ENCODE measurements around the gene PLEKHN1. TPM values are rescaled to one million over a fixed set of nuclear protein-coding genes. Genes with fewer than 3 reads are reported as not detected.

Gene PLEKHN1
- polyA plus RNA-seq, 1 of the 3 experiments (the other 2 are of a cell fraction) = not detected

DNA sequence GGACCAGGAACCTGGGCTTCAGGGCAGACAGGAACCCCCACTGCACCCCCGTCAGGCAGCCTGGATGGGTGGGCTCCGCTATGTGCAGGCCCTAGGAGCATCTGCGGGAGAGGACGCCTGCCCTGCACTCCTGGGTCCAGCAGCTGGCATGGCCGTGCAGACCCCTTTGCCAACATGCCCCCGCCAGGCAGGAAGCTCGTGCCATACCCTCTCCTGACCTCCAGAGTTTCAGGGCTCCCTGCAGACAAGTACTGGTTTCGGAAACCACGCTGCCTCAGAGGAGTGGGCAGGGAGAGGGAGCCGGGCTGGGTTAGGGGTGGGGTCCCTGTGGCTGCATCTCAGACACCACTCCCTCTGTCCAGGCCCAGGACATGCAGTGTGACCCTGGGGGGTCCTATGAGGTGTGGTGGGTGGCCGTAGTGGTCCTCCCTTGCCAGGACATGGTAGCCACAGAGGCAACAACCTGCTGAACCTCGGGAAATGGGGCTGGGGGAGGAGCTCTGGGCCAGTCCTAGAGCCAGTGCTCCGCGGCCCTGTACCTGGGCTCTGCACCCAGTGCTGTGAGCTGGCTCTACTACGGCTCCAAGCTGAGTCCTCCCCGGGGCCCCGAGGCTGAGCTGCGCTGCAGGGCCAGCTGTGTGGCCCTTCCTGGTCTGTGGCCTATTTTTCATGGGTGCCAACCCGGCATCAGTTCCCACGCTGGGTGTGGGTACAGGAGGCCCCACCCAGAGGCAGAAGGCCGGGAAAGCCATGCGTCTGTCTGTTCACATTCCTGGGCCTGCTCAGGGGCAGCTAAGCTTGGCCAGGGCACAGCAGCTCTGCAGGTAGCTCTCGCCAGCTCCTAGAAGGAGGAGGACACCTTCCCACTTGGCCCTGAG is 1.4 kb downstream of the PLEKHN1 start:
- H3K27me3 ChIP-seq (ENCODE audit: insufficient read depth) = no peaks in the 10 kb centered on the region
- ChIA-PET CTCF (interaction anchor here (0.8 to 1.7 kb wide), 3 partner anchors 8 to 62 kb away, joined by 3 to 8 read pairs (median 3); no protein-coding TSS in a partner anchor), POLR2A (interaction anchor here (0.8 kb wide), 1 partner anchor 9 kb away, joined by 5 read pairs; no protein-coding TSS in a partner anchor)
- no peak overlapping the region for H3K4me2 ChIP-seq
- no peaks in the 10 kb centered on the region for H4K20me1 ChIP-seq (ENCODE audit: insufficient read depth)
- no peaks in the 10 kb centered on the region for H3K9me2 ChIP-seq
- WGBS (ENCODE audit: low lambda C conversion rate) = 82% methylated on average over 2 of the region's 23 CpGs
- no peak for TF ChIP-seq POLR2AphosphoS5 (IDR thresholded peaks at IDR 0.05; ENCODE audit: low read depth, low read length)
- H3K4me3 ChIP-seq (ENCODE audit: low read depth in 2 of 2, low read length in 1 of 2) = no peak overlapping the region
- H3F3A ChIP-seq (replicated peaks; ENCODE audit: insufficient read depth) = no peaks in the 10 kb centered on the region
- H3K9ac ChIP-seq = no peak overlapping the region
- H3K4me1 ChIP-seq (ENCODE audit: control insufficient read depth in 1 of 2, insufficient read depth in 2 of 2, low read depth in 1 of 2, low read length in 1 of 2) = no peaks in the 10 kb centered on the region
- no peak overlapping the region for H2AFZ ChIP-seq (ENCODE audit: low read depth)
- peaks cover 0 to 13% of the 10 kb centered on the region in 2 experiments for H3K36me3 ChIP-seq (replicated peaks in 1 of 2; ENCODE audit: control insufficient read depth in 1 of 2, insufficient read depth in 2 of 2, low read length in 1 of 2)
- no peak for DNase-seq
- H3K9me3 ChIP-seq = no peaks in the 10 kb centered on the region
- H3K79me2 ChIP-seq (ENCODE audit: insufficient read depth) = no peaks in the 10 kb centered on the region
- H3K27ac ChIP-seq (ENCODE audit: low read depth in 2 of 2, low read length in 1 of 2) = no peak overlapping the region

DNA sequence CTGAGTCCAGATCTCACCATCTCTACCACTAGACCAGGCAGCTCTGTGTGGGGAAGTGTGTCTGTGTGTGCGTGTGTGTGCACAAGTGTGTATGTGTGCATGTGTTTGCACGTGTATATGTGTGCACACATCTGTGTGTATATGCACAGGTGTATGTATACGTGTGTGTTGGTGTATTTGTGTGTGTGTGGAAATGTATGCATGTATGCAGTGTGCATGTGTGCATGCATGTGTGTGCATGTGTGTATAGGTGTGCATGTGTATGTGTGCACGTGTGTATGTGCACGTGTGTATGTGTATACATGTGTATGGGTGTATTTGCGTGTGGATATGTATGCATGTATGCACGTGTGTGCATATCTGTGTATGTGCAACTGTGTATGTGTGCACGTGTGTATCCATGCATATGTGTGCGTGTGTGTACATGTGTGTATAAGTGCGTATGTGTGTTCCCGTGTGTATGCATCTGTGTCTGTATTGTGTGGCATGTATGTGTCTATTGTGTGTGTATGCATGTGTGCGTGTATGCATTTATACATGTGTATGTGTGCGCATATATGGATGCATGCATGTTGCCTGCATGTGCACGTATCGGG is 3.1 kb downstream of the PLEKHN1 start:
- DNase-seq = no peak
- Histone ChIP-seq H3K9me3 (no peaks in the 10 kb centered on the region), H3K4me3 (ENCODE audit: low read depth in 2 of 2, low read length in 1 of 2) (no peak overlapping the region), H3K9me2 (no peaks in the 10 kb centered on the region), H3K4me1 (ENCODE audit: control insufficient read depth in 1 of 2, insufficient read depth in 2 of 2, low read depth in 1 of 2, low read length in 1 of 2) (no peaks in the 10 kb centered on the region), H3K9ac (no peak overlapping the region), H3K36me3 (replicated peaks in 1 of 2; ENCODE audit: control insufficient read depth in 1 of 2, insufficient read depth in 2 of 2, low read length in 1 of 2) (no peaks in the 10 kb centered on the region), H4K20me1 (ENCODE audit: insufficient read depth) (no peaks in the 10 kb centered on the region), H3K27me3 (ENCODE audit: insufficient read depth) (no peaks in the 10 kb centered on the region), H3F3A (replicated peaks; ENCODE audit: insufficient read depth) (no peaks in the 10 kb centered on the region), H3K4me2 (no peak overlapping the region), H3K27ac (ENCODE audit: low read depth in 2 of 2, low read length in 1 of 2) (no peak overlapping the region), H3K79me2 (ENCODE audit: insufficient read depth) (no peaks in the 10 kb centered on the region), H2AFZ (ENCODE audit: low read depth) (no peak overlapping the region)
- ChIA-PET CTCF (interaction anchor here (1.3 to 1.8 kb wide), 3 partner anchors 32 to 100 kb away, joined by 3 to 5 read pairs (median 5); no protein-coding TSS in a partner anchor), POLR2A (no interaction called here)
- 48% methylated on average over 15 of the region's 15 CpGs for WGBS (ENCODE audit: low lambda C conversion rate)
- TF ChIP-seq, protein P1, sequence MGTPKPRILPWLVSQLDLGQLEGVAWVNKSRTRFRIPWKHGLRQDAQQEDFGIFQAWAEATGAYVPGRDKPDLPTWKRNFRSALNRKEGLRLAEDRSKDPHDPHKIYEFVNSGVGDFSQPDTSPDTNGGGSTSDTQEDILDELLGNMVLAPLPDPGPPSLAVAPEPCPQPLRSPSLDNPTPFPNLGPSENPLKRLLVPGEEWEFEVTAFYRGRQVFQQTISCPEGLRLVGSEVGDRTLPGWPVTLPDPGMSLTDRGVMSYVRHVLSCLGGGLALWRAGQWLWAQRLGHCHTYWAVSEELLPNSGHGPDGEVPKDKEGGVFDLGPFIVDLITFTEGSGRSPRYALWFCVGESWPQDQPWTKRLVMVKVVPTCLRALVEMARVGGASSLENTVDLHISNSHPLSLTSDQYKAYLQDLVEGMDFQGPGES (IDR thresholded peaks at IDR 0.05; ENCODE audit: low read depth, low read length) = no peak
- no peak for TF ChIP-seq RXRA (IDR thresholded peaks at IDR 0.05; ENCODE audit: borderline replicate concordance, low read depth)

DNA sequence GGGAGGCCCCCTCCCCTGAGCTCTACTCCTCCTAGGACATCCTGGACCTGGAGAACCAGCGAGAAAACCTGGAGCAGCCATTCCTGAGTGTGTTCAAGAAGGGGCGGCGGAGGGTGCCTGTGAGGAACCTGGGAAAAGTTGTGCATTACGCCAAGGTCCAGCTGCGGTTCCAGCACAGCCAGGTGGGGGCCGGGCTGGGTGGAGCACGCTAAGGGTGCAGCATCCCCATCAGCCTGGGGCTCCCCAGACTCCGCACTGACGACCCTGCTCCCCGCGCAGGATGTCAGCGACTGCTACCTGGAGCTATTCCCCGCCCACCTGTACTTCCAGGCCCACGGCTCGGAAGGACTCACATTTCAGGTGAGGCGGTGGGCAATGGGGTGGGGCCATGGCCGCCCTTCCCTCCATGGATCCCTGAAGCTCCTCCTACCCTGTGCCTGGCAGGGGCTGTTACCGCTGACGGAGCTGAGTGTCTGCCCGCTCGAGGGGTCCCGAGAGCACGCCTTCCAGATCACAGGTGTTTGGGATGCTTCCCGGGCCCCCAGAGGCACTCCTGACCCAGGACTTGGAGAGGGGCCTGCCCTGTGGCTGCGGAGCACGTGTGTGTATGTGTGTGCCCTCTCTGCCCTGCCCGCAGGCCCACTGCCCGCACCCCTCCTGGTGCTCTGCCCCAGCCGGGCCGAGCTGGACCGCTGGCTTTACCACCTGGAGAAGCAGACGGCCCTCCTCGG is 4.1 kb downstream of the PLEKHN1 start:
- POLR2A ChIA-PET = interaction anchor here (0.6 to 1.0 kb wide), 2 partner anchors 11 to 66 kb away, joined by 4 read pairs; partner anchors contain the start of gene NOC2L
- H3K79me2 ChIP-seq (ENCODE audit: insufficient read depth) = no peaks in the 10 kb centered on the region
- no peaks in the 10 kb centered on the region for H3F3A ChIP-seq (replicated peaks; ENCODE audit: insufficient read depth)
- 40% methylated on average over 1 of the region's 33 CpGs for WGBS (ENCODE audit: low lambda C conversion rate)
- no peak overlapping the region for H3K9ac ChIP-seq
- H3K4me2 ChIP-seq = no peak overlapping the region
- CTCF ChIA-PET = interaction anchor here (0.9 to 1.8 kb wide), 6 partner anchors 11 to 101 kb away, joined by 3 to 5 read pairs (median 4); partner anchors contain the start of gene NOC2L
- TF ChIP-seq MEF2A (IDR thresholded peaks at IDR 0.05; ENCODE audit: borderline replicate concordance, low read depth) (no peak), RCOR1 (IDR thresholded peaks at IDR 0.05; ENCODE audit: low read length) (no peak), GABPA (IDR thresholded peaks at IDR 0.05; ENCODE audit: low read depth) (no peak), TCF12 (IDR thresholded peaks at IDR 0.05) (no peak)
- TF ChIP-seq, protein P2, sequence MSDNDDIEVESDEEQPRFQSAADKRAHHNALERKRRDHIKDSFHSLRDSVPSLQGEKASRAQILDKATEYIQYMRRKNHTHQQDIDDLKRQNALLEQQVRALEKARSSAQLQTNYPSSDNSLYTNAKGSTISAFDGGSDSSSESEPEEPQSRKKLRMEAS (IDR thresholded peaks at IDR 0.05; ENCODE audit: low read depth) = no peak
- TF ChIP-seq, protein P3, sequence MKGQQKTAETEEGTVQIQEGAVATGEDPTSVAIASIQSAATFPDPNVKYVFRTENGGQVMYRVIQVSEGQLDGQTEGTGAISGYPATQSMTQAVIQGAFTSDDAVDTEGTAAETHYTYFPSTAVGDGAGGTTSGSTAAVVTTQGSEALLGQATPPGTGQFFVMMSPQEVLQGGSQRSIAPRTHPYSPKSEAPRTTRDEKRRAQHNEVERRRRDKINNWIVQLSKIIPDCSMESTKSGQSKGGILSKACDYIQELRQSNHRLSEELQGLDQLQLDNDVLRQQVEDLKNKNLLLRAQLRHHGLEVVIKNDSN (IDR thresholded peaks at IDR 0.05; ENCODE audit: borderline replicate concordance, low read depth) = no peak
- TF ChIP-seq, protein P4, sequence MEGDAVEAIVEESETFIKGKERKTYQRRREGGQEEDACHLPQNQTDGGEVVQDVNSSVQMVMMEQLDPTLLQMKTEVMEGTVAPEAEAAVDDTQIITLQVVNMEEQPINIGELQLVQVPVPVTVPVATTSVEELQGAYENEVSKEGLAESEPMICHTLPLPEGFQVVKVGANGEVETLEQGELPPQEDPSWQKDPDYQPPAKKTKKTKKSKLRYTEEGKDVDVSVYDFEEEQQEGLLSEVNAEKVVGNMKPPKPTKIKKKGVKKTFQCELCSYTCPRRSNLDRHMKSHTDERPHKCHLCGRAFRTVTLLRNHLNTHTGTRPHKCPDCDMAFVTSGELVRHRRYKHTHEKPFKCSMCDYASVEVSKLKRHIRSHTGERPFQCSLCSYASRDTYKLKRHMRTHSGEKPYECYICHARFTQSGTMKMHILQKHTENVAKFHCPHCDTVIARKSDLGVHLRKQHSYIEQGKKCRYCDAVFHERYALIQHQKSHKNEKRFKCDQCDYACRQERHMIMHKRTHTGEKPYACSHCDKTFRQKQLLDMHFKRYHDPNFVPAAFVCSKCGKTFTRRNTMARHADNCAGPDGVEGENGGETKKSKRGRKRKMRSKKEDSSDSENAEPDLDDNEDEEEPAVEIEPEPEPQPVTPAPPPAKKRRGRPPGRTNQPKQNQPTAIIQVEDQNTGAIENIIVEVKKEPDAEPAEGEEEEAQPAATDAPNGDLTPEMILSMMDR (IDR thresholded peaks at IDR 0.05) = no peak
- no peaks in the 10 kb centered on the region for H4K20me1 ChIP-seq (ENCODE audit: insufficient read depth)
- no peaks in the 10 kb centered on the region for H3K9me3 ChIP-seq
- no peak overlapping the region for H3K27ac ChIP-seq (ENCODE audit: low read depth in 2 of 2, low read length in 1 of 2)
- no peak for DNase-seq
- H3K4me1 ChIP-seq (ENCODE audit: control insufficient read depth in 1 of 2, insufficient read depth in 2 of 2, low read depth in 1 of 2, low read length in 1 of 2) = peaks cover 0 to 1% of the 10 kb centered on the region in 2 experiments; a peak in 1 of 4 replicates
- no peak overlapping the region for H2AFZ ChIP-seq (ENCODE audit: low read depth)
- H3K36me3 ChIP-seq (replicated peaks in 1 of 2; ENCODE audit: control insufficient read depth in 1 of 2, insufficient read depth in 2 of 2, low read length in 1 of 2) = no peaks in the 10 kb centered on the region
- no peaks in the 10 kb centered on the region for H3K9me2 ChIP-seq
- H3K27me3 ChIP-seq (ENCODE audit: insufficient read depth) = no peaks in the 10 kb centered on the region
- no peak overlapping the region for H3K4me3 ChIP-seq (ENCODE audit: low read depth in 2 of 2, low read length in 1 of 2)

All from SK-N-SH (cell line).